BLaER1 (cell line): ENCODE measurements around the gene LDB2.

Experiments
- H3K27ac ChIP-seq: shearing (Covaris generic); formaldehyde crosslinking; 2 replicates; pipeline ENCODE4 v1.8.1; 2022
- H3K27me3 ChIP-seq: shearing (Covaris generic); formaldehyde crosslinking; 2 replicates; pipeline ENCODE4 v1.8.1; 2022
- H3K36me3 ChIP-seq: shearing (Covaris generic); formaldehyde crosslinking; 2 replicates; pipeline ENCODE4 v1.8.1; 2022
- H3K4me1 ChIP-seq: shearing (Covaris generic); formaldehyde crosslinking; 2 replicates; pipeline ENCODE4 v1.8.1; 2022
- H3K4me2 ChIP-seq: shearing (Covaris generic); formaldehyde crosslinking; 2 replicates; pipeline ENCODE4 v1.8.1; 2022
- H3K4me3 ChIP-seq: shearing (Covaris generic); formaldehyde crosslinking; 2 replicates; pipeline ENCODE4 v1.8.1; 2022
- H3K9ac ChIP-seq: shearing (Covaris generic); formaldehyde crosslinking; 2 replicates; pipeline ENCODE4 v1.8.1; 2022
- H3K9me3 ChIP-seq: shearing (Covaris generic); formaldehyde crosslinking; 2 replicates; pipeline ENCODE4 v1.8.1; 2022
- H4K20me1 ChIP-seq: shearing (Covaris generic); formaldehyde crosslinking; 2 replicates; pipeline ENCODE4 v1.8.1; 2022
- Cebpa-rat ChIP-seq: shearing (Covaris generic); IDR thresholded peaks from 2 replicates; pipeline ENCODE4 v1.8.1; 2022

Gene LDB2

GRCh38 chr4:16830081-16830480 lies 68.4 kb downstream of the LDB2 start:
- Histone ChIP-seq H3K4me2 (no peak overlapping the region), H3K9ac (no peak overlapping the region), H3K27me3 (no peaks in the 10 kb centered on the region), H4K20me1 (no peaks in the 10 kb centered on the region), H3K9me3 (no peaks in the 10 kb centered on the region), H3K36me3 (no peaks in the 10 kb centered on the region), H3K27ac (no peak overlapping the region), H3K4me1 (no peaks in the 10 kb centered on the region), H3K4me3 (no peak overlapping the region)
- no peak for TF ChIP-seq Cebpa-rat

- H4K20me1 ChIP-seq, result no peaks in the 10 kb centered on the region
Observed at GRCh38 chr4:16827794-16828724, 70.4 kb downstream of the LDB2 start.

GRCh38 chr4:16827045-16827444 lies 71.4 kb downstream of the LDB2 start:
- Histone ChIP-seq H3K4me3 (no peak overlapping the region), H4K20me1 (no peaks in the 10 kb centered on the region), H3K9me3 (no peaks in the 10 kb centered on the region), H3K4me2 (no peak overlapping the region), H3K27ac (no peak overlapping the region), H3K4me1 (no peaks in the 10 kb centered on the region), H3K27me3 (no peaks in the 10 kb centered on the region), H3K36me3 (no peaks in the 10 kb centered on the region), H3K9ac (no peak overlapping the region)
- no peak for TF ChIP-seq Cebpa-rat

More at GRCh38 chr4:16827794-16828724, 70.4 kb downstream of the LDB2 start:
- no peak overlapping the region for H3K27ac ChIP-seq
- no peak for TF ChIP-seq Cebpa-rat
- no peaks in the 10 kb centered on the region for H3K4me1 ChIP-seq
- H3K36me3 ChIP-seq, result no peaks in the 10 kb centered on the region
- no peaks in the 10 kb centered on the region for H3K27me3 ChIP-seq
- H3K9ac ChIP-seq, result no peak overlapping the region
- H3K9me3 ChIP-seq, result no peaks in the 10 kb centered on the region
- H3K4me3 ChIP-seq, result no peak overlapping the region
- no peak overlapping the region for H3K4me2 ChIP-seq

GRCh38 chr4:16826406-16826910 lies 72.0 kb downstream of the LDB2 start:
- no peak overlapping the region for H3K9ac ChIP-seq
- no peaks in the 10 kb centered on the region for H3K27me3 ChIP-seq
- H3K4me1 ChIP-seq, result no peaks in the 10 kb centered on the region
- no peak overlapping the region for H3K4me3 ChIP-seq
- H3K36me3 ChIP-seq, result no peaks in the 10 kb centered on the region
- no peak for TF ChIP-seq Cebpa-rat
- no peak overlapping the region for H3K4me2 ChIP-seq
- H3K27ac ChIP-seq, result no peak overlapping the region
- no peaks in the 10 kb centered on the region for H4K20me1 ChIP-seq
- no peaks in the 10 kb centered on the region for H3K9me3 ChIP-seq

GRCh38 chr4:16824278-16824806 lies 74.1 kb downstream of the LDB2 start:
- H3K9me3 ChIP-seq, result no peaks in the 10 kb centered on the region
- H3K4me2 ChIP-seq, result no peak overlapping the region
- no peaks in the 10 kb centered on the region for H4K20me1 ChIP-seq
- H3K27ac ChIP-seq, result no peak overlapping the region
- H3K9ac ChIP-seq, result no peak overlapping the region
- no peaks in the 10 kb centered on the region for H3K27me3 ChIP-seq
- H3K4me3 ChIP-seq, result no peak overlapping the region
- no peaks in the 10 kb centered on the region for H3K4me1 ChIP-seq
- H3K36me3 ChIP-seq, result no peaks in the 10 kb centered on the region
- TF ChIP-seq Cebpa-rat, result no peak

- Histone ChIP-seq H3K4me2 (no peak overlapping the region), H3K27ac (no peak overlapping the region), H3K36me3 (no peaks in the 10 kb centered on the region), H3K4me3 (no peak overlapping the region), H3K9me3 (no peaks in the 10 kb centered on the region), H4K20me1 (no peaks in the 10 kb centered on the region), H3K27me3 (no peaks in the 10 kb centered on the region), H3K4me1 (no peaks in the 10 kb centered on the region), H3K9ac (no peak overlapping the region)
- no peak for TF ChIP-seq Cebpa-rat
Observed at GRCh38 chr4:16820329-16820728, 78.1 kb downstream of the LDB2 start.

GRCh38 chr4:16819652-16820051 lies 78.8 kb downstream of the LDB2 start:
- H4K20me1 ChIP-seq, result no peaks in the 10 kb centered on the region
- no peak overlapping the region for H3K4me3 ChIP-seq
- H3K9ac ChIP-seq, result no peak overlapping the region
- no peaks in the 10 kb centered on the region for H3K36me3 ChIP-seq
- no peak overlapping the region for H3K4me2 ChIP-seq
- no peaks in the 10 kb centered on the region for H3K27me3 ChIP-seq
- no peak for TF ChIP-seq Cebpa-rat
- H3K27ac ChIP-seq, result no peak overlapping the region
- no peaks in the 10 kb centered on the region for H3K9me3 ChIP-seq
- H3K4me1 ChIP-seq, result no peaks in the 10 kb centered on the region

- Histone ChIP-seq H3K36me3 (no peaks in the 10 kb centered on the region), H4K20me1 (no peaks in the 10 kb centered on the region), H3K4me1 (no peaks in the 10 kb centered on the region), H3K4me3 (no peak overlapping the region), H3K27ac (no peak overlapping the region), H3K9me3 (no peaks in the 10 kb centered on the region), H3K9ac (no peak overlapping the region), H3K4me2 (no peak overlapping the region), H3K27me3 (no peaks in the 10 kb centered on the region)
- no peak for TF ChIP-seq Cebpa-rat
Observed at GRCh38 chr4:16818005-16818404, 80.4 kb downstream of the LDB2 start.

GRCh38 chr4:16817286-16817685 lies 81.2 kb downstream of the LDB2 start:
- no peak overlapping the region for H3K27ac ChIP-seq
- H3K4me2 ChIP-seq, result no peak overlapping the region
- H3K27me3 ChIP-seq, result no peaks in the 10 kb centered on the region
- H3K4me3 ChIP-seq, result no peak overlapping the region
- no peak for TF ChIP-seq Cebpa-rat
- H3K4me1 ChIP-seq, result no peaks in the 10 kb centered on the region
- H3K9ac ChIP-seq, result no peak overlapping the region
- H3K36me3 ChIP-seq, result no peaks in the 10 kb centered on the region
- no peaks in the 10 kb centered on the region for H3K9me3 ChIP-seq
- H4K20me1 ChIP-seq, result no peaks in the 10 kb centered on the region

- Histone ChIP-seq H3K4me3 (no peak overlapping the region), H3K9me3 (no peaks in the 10 kb centered on the region), H3K4me2 (no peak overlapping the region), H3K9ac (no peak overlapping the region), H3K27me3 (no peaks in the 10 kb centered on the region), H4K20me1 (no peaks in the 10 kb centered on the region), H3K36me3 (no peaks in the 10 kb centered on the region), H3K27ac (no peak overlapping the region), H3K4me1 (no peaks in the 10 kb centered on the region)
- no peak for TF ChIP-seq Cebpa-rat
Observed at GRCh38 chr4:16814361-16814760, 84.1 kb downstream of the LDB2 start.
